HFFc6 (cell line): ENCODE results near the gene NUP58. TPM values are rescaled to one million over a fixed set of nuclear protein-coding genes. Genes with fewer than 3 reads are reported as not detected.

Experiments
- DNase-seq: peaks from one replicate; pipeline ENCODE4 v3.0.0-alpha.2; 2018
- H3K27ac Mint-ChIP-seq: 2 replicates; pipeline ENCODE4 v1.8.0; 2020; ENCODE audit warnings: mild to moderate bottlenecking, mixed read lengths
- H3K27me3 Mint-ChIP-seq: 2 replicates; pipeline ENCODE4 v1.8.0; 2021; ENCODE audit warnings: mild to moderate bottlenecking, moderate library complexity, mixed read lengths; ENCODE audit not compliant: insufficient read depth
- H3K36me3 Mint-ChIP-seq: 2 replicates; pipeline ENCODE4 v1.8.0; 2021; ENCODE audit warnings: low read depth, mixed read lengths
- H3K4me1 Mint-ChIP-seq: 2 replicates; pipeline ENCODE4 v1.8.0; 2020; ENCODE audit warnings: low read depth, mixed read lengths
- H3K4me3 Mint-ChIP-seq: 2 replicates; pipeline ENCODE4 v1.8.0; 2020; ENCODE audit warnings: mild to moderate bottlenecking, moderate library complexity, mixed read lengths
- H3K9me3 Mint-ChIP-seq: 2 replicates; pipeline ENCODE4 v1.8.0; 2020; ENCODE audit warnings: mild to moderate bottlenecking, mixed read lengths
- CTCF ChIP-seq: fragments of 200-600 bp; sonication (generic); IDR thresholded peaks from 2 replicates; pipeline ENCODE4 v1.5.0; 2021; ENCODE audit warnings: antibody characterized with exemption, mild to moderate bottlenecking
- total RNA-seq, 6 experiments: library from RNA; stranded (reverse); fragmentation: NEBNext Ultra II Directional; extraction: Animal tissue kit (Norgen Biotek cat#: 25700); gene quantifications; 2 replicates in 1 of 6; 3 replicates in 5 of 6; pipeline ENCODE4 v1.2.3, GENCODE V29; 2021

The NUP58 gene
- total RNA-seq, 6 experiments from 2014 or later, result 44.6 to 51.6 (median 46.8) TPM

DNA sequence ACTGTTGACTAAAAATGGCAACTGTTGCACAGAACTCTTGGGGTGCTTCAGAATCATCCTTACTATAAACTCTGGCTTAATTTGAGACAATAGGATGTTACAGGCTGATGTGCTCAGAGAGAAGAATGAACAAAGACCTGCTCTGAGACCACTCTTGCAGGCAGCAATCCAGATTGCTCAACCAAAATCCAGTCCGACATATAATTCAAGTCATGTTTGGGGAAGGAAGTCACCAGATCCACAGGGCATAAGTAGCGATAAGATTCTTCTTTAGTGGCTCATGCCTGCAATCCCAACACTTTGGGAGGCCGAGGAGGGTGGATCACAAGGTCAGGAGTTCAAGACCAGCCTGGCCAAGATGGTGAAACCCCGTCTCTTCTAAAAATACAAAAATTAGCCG, 34.7 kb upstream of the NUP58 start:
- H3K4me1 Mint-ChIP-seq, result no peaks in the 10 kb centered on the region; the same call in 1 of the 2 replicates
- H3K36me3 Mint-ChIP-seq, result peaks cover 8% of the 10 kb centered on the region
- H3K4me3 Mint-ChIP-seq, result no peak overlapping the region
- H3K27me3 Mint-ChIP-seq, result no peaks in the 10 kb centered on the region
- TF ChIP-seq CTCF, result no peak
- no peaks in the 10 kb centered on the region for H3K9me3 Mint-ChIP-seq
- no peak overlapping the region for H3K27ac Mint-ChIP-seq
- DNase-seq, result no peak

DNA sequence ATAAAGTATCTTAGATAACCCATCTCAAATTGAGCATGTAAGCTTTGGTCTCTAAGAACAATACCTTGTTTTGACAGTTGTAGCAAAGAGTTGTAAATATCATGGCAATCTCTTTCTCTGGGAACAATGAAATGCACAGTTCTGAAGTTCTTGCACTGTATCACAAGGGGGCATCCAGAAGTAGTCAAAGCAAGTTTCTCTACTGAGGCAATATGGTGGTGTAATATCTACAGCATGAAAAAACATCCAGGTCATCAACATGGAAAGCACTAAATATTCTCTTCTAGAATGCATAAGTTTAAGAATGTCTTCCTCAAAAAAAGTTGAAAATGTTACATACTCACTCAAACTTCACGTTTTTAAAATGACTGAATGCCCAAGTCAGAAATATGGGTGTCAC, 33.7 kb upstream of the NUP58 start:
- Mint-ChIP-seq H3K4me3 (no peak overlapping the region), H3K9me3 (no peaks in the 10 kb centered on the region), H3K4me1 (no peaks in the 10 kb centered on the region; the same call in 1 of the 2 replicates), H3K27me3 (no peaks in the 10 kb centered on the region), H3K36me3 (peaks cover 11% of the 10 kb centered on the region), H3K27ac (no peak overlapping the region)
- peak; percentile 65 for TF ChIP-seq CTCF
- peak; percentile 24 for DNase-seq

DNA sequence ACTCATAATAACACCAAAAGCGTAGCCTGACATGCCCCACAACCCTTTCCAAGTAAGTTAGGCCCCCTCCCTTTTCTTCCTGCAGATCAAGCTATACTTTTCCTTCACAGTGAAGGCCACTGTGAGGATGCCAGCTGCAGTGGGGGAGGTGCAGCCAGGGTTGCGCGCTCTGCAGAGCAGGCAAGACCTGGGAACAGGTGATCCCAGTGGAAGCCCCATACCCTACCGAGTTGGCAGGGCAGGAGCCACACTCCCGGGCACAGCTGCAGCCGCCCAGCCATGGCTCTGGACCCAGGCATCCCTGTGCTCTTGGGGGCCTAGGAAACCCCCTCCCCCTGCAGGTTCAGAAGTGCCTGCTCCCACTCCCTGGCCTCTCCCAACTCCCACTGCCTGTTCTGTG, 32.9 kb upstream of the NUP58 start:
- Mint-ChIP-seq H3K36me3 (peaks cover 11% of the 10 kb centered on the region), H3K27me3 (no peaks in the 10 kb centered on the region), H3K4me1 (no peaks in the 10 kb centered on the region; the same call in 1 of the 2 replicates), H3K27ac (peak overlapping the region; percentile 39; the same call in 1 of the 2 replicates), H3K9me3 (no peaks in the 10 kb centered on the region), H3K4me3 (no peak overlapping the region)
- no peak for TF ChIP-seq CTCF
- no peak for DNase-seq

DNA sequence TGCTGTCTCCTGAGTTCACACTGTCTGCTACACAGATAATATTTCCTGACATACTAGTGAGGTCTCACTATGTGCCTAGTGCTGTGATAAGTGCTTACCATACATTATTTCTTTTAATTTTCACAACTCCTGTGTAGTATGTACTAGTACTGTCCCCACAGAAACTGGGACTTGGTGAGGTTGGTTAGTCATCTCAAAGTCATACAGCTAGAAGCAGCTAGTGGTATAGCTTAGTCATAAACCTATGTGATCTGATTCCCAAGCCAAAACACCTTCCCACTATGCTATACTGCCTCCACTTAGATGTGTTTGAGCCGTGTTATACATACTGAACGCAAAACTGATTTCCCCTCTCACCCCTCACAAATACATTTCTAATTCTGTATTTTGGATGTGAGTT, 24.7 kb upstream of the NUP58 start:
- Mint-ChIP-seq H3K27me3 (no peaks in the 10 kb centered on the region), H3K4me1 (peaks cover 48% of the 10 kb centered on the region), H3K9me3 (no peaks in the 10 kb centered on the region), H3K36me3 (peaks cover 13% of the 10 kb centered on the region; the same call in 1 of the 2 replicates), H3K4me3 (no peak overlapping the region), H3K27ac (peak overlapping the region; percentile 65)
- no peak for TF ChIP-seq CTCF
- DNase-seq, result peak; percentile 61

DNA sequence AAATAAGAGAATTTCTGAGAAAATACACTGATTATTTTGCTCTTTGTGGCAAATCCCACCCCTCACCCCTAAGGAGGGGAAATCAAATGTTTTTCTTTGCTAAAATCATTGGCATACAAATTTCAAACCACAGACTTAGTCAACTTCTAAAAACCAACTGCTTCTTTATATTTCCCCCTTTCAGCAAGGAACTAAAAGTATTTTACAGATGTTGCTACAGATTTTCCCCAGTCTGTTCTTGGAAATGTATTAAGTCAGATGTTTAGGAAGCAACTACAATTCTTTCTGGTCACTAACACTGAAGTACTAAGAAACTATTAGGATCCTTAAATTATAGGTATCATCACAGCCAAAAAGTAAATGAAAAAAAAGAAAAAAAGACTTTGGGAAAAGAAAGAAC, 21.0 kb upstream of the NUP58 start:
- Mint-ChIP-seq H3K4me1 (peaks cover 66% of the 10 kb centered on the region), H3K27ac (no peak overlapping the region; the same call in 1 of the 2 replicates), H3K27me3 (peaks cover 3% of the 10 kb centered on the region)

More for the DNA sequence above, 21.0 kb upstream of the NUP58 start:
- Mint-ChIP-seq H3K36me3 (peaks cover 20% of the 10 kb centered on the region), H3K4me3 (no peak overlapping the region), H3K9me3 (no peaks in the 10 kb centered on the region)
- no peak for TF ChIP-seq CTCF
- DNase-seq, result no peak
